Stimulated activated CD4-positive, alpha-beta T cell treated with anti-CD3 and anti-CD28 coated beads, Interleukin-1b, Interleukin-23, amount 100 ng/mL, for 24 hours (primary cell): ENCODE data around the gene ZNF778.
"Not testable (repeated sequence)": the region's sequence is repeated elsewhere in the genome, so short reads cannot be mapped to it uniquely, and the experiment has no call there.

Experiments
- DNase-seq, 4 experiments: peaks; one replicate each; pipeline ENCODE4 v3.0.0-alpha.2; 2020; ENCODE audit warnings: low read depth in 4 of 4, low spot score in 1 of 4

The ZNF778 gene

DNA sequence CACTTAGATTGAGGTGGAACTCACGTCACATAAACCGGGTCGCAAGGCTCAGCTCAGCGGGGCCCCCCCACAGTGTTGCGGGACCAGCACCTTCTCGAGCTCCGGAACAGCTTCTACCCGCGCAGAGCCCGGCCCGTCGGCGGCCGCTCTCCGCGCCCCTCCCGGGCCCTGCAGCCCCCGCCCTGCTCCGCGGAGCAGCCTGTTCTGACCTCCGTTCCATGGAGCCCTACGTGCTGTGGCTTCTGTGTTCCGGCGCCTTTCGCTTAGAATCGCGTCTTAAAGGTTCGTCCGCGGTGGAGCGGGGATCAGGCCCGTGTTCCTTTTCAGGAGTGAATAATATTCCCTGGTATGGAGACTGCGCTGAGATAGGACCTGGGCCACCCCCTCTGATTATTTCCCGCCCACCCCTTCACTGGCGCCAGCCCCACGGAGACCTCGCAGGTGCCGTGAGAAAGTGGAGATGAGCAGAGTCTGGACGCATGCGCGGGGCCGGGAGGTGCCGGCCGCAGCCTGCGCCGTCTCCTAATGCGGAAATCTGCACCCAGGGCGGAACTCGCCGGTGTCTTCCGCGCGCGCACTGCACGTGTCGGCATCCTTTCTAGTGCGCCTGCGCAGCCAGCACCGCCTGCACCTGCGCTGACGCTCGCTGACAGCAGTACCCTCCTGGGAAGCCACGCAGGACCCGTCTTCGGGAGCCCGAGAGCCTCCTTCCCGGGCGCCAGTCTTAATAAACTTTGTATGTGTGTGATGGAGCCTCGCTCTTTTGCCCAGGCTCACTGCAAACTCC lies 30.9 kb downstream of the ZNF778 start:
- no peak for DNase-seq

- DNase-seq = no peak
Observed at GRCh38 chr16:89253548-89254287, 36.2 kb downstream of the ZNF778 start.

DNA sequence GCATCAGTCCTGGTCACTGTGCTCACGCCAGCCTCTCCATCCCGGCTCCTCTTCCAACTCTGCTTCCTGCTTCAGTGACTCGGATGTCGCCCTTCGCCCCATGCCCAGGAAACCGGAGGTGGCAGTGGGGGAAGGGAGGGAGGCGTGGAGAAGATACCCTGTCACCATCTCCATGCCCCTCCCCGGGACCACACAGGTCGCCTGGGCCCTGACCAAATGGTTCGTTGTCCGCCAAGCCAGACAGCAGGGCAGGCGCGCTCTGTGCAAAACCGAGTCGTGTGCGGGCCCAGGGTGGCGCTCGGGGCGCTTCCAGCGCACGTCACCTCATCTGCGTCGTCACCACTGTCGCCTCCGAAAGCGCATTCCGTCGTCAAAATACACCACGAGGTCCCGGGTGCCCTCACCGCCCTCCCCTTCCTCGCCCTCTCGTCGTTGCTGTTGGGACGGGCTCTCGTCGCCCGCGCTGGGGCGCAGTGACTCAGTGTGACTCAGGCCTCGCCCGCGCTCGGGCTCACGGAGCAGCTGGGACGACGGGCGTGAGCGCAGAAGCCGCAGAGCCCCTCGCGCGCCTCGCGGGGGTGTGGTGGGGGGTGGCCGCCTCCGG lies 39.2 kb downstream of the ZNF778 start:
- peak; percentile 49 to 72 (median 62) for DNase-seq

DNA sequence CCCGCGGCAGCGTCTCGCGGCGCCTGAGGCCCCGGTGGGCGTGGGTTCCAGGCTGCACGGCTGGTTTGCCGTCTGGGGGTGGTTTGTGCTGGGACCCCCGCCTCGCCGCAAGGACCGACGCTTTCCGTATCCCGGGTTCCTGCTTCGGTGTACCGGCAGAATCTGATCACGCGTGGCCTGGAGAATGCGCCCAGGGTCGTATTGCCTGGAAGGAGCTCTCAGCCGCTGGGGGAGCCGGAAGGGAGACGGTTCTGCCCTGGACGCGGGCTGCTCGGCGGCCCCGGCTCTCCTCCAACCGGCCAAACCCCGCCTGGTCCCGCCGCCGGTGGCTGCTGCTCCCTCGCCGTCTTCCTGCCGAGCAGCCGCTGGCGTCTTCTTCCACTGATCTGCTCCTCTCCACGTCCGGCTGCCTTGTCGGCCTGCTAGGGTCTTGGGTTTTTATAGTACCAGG lies 39.8 kb downstream of the ZNF778 start:
- DNase-seq = no peak

- no peak for DNase-seq
Observed at GRCh38 chr16:89257757-89258465, 40.4 kb downstream of the ZNF778 start.

- DNase-seq = not testable (repeated sequence)
Observed at GRCh38 chr16:89259901-89260300, 42.4 kb downstream of the ZNF778 start.

DNA sequence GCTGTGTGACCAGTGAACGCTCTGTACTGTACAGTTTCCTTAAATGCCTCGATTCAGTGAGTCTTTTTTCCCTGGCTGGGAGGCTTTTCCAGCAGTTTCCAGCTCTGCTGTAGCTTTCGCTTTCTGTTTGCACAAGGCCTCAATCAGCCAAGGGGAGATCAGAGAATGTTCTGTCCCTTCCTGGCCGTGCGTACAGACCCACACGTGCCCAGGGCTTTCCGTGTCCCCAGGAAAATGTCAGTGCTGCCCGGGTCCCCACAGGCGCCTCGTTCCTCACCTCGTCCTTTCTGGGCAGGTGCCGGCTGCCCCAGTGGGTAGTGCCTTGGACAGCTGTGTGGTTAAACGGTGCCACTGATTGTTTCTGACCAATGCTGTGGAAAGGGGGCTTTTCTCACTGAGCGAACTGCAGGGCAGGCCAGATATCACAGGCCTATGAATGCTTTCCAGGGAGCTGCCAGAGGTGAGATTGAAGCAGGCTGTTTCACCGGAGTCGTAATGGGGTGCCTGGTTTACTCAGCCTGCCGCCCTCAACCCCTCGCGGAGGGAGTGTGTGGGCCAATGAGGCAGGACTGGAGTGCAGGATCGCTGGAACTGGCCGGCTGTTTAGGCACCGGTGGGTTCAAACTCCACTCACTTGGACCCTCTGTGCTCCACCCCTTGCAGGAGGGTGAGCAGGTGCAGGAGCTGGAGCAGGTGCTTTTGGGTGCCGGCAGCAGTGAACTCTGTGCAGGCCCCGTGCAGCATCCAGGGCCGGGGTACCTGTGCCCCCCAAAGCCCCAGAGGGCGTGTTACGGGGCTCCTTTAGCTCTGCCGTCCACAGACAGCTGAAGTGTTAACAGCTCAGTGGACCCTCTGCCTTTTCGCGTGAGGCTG lies 44.4 kb downstream of the ZNF778 start:
- DNase-seq = no peak

GRCh38 chr16:89264800-89265550 lies 47.5 kb downstream of the ZNF778 start:
- no peak for DNase-seq

- no peak for DNase-seq
Observed at GRCh38 chr16:89265647-89266046, 48.1 kb downstream of the ZNF778 start.

GRCh38 chr16:89266521-89267134 lies 49.1 kb downstream of the ZNF778 start:
- no peak for DNase-seq

GRCh38 chr16:89267746-89268145 lies 50.2 kb downstream of the ZNF778 start:
- not testable (repeated sequence) for DNase-seq

GRCh38 chr16:89268585-89268984 lies 51.1 kb downstream of the ZNF778 start:
- no peak for DNase-seq

GRCh38 chr16:89268987-89269735 lies 51.7 kb downstream of the ZNF778 start:
- DNase-seq = no peak

- no peak for DNase-seq
Observed at GRCh38 chr16:89269805-89270665, 52.5 kb downstream of the ZNF778 start.

DNA sequence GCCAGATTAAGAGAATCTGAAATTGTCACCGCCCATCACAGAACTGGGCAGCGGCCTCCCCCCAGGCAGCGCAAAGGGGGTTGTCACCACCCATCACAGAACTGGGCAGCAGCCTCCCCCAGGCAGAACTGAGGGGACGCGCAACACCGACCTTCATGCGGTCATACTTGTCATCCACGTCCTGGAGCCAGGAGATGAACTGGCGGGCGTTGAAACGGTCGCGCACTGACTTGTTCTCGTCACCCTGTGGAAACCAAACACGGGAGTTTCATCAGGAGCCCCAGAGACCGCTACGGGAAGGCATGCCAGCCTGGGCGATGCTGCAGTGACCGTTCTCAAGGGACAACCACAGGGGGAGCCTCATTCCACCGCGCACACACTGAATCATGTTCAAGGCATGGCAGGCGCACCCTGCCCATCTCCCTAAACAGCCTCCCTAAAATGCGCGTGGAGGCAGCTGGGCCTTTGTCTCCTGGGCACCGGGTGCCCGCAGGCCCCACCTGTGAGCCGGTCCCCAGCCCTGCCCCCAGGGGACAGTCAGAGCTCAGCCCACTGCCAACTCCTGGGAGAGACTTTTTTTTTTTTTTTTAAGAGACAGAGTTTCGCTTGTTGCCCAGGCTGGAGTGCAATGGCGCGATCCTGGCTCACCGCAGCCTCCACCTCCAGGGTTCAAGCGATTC lies 53.3 kb downstream of the ZNF778 start:
- no peak for DNase-seq

DNA sequence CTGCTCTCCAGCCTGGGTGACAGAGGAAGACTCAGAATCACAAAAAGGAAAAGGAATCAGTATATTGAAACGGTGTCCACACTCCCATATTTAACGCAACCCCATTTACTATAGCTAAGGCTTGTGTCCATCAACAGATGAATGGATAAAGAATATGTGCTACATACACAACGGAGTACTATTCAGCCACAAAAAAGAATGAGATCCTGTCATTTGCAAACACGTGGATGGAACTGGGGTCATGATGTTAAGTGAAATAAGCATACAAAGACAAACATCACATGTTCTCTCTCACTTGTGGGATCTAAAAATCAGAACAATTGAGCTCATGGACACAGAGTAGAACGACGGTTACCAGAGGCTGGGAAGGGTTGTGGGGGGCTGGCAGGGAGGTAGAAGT lies 55.1 kb downstream of the ZNF778 start:
- no peak for DNase-seq
